GM19238 (cell line): Measurements from ENCODE around the gene STARD13.

ENCODE experiments used
- DNase-seq: peaks from one replicate; pipeline ENCODE4 v3.0.0; 2011; ENCODE audit warnings: low spot score; ENCODE audit not compliant: insufficient read length

Gene STARD13

DNA sequence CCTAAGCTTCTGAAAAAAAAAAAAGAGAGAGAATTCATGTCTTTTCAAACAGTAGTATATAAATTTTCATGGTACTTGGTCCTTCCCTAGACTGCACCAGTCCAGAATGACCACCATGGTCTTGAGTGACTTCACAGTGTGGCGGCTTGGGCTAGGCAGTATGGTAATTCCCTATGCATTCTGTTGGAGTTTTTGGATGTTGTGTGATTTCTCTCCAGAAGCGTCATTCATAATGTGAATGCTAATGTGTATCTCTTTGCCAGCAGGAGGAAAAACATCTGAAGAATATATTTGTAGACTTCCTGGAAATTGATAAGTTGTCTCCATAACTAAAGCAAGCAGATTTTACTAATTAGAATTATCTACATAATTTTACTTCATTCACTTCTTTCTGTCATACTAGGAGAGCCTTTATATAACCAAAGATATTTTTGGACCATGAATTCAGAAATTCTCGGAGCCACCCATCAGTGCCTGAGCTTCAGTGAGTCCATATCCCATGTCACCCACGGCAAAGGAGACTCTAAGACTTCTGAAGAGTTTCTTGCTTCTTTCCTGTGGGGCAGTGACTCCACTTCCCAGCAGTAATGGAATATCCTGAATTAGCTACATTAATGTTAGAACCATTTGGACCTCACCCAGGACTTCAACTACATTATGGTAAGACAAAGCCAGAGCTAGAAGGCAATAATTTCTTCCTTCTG is 8.4 kb downstream of the STARD13 start:
- no peak for DNase-seq

DNA sequence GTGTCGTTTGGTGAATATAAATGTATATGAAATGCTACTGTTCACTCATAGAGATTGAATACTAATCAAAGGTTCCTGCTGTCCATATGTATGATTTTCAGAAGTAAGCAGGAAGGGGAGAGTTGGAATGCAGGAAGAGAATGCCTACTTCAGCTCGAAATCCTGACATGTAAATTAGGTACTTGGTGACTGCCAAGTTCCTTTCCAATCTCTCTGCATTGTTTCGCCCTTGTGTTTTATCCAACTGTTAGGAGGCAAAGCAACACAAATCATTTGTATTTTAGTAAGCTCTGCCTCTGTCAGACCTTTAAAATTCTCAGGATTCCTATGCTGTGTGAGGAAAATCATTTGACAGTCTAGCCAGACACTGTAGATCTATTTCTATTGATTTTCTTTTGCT is 9.0 kb downstream of the STARD13 start:
- no peak for DNase-seq

DNA sequence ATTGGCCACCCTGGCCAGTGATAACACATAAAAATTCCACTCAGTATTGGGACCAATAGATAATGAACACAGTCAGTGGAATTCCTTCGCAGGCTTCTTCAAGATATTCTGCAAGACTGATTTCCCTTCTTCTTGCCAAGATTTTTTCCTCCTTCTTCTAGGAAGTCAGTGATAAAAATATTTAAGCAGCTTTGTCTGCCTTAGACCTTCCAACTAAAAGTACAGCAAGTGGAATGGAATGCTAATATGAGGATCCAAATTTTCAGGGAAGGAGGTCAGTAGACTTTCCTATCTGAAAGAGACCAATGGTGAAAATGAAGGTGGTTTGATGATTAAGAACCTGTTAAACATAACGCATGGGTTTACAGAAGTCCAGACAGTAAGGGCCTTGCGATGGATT is 9.6 kb downstream of the STARD13 start:
- DNase-seq = no peak

DNA sequence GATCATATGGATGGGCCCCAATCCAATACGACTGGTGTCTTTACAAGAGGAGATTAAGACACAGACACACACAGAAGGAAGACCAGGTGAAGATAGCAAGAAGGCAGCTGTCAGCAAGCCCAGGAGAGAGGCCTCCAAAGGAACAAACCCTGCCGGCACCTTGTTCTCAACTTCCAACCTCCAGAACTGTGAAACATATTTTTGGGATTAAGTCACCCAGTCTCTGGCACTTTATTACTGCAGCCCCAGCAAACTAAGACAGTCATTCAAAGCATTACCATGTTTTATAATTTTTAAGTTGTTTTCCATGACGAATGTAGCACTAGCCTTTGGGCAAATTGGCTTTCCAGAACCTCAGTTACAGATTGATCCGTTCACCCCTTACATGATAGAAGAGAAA is 11.3 kb downstream of the STARD13 start:
- DNase-seq = no peak

DNA sequence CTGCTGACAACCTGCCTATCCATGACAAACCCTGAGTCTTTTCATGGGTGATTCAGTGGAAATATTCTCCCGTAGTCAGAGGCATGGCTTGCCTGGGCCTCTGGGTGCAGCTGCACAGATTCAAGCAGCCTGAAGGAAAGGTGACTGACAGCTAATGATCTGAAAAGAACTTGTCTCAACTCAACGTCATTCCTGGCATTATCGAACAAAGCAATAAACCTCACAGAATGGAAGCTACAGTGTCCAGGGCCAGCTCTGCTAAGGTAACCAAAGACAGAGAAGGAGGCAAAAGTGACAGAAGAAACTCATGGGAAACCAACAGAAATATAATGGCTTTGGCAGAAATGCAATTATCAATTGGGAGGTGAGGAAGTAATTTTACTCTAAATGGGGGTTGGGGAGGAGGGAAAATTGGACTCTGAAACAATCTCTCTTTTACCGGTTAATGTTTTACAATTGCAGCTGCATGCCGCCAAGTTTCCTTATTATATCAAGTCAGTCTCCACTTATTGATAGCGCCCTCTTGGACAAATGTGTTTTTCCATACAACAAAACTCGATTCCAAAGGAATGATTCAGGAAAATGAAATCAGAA is 12.9 kb downstream of the STARD13 start:
- DNase-seq = no peak

DNA sequence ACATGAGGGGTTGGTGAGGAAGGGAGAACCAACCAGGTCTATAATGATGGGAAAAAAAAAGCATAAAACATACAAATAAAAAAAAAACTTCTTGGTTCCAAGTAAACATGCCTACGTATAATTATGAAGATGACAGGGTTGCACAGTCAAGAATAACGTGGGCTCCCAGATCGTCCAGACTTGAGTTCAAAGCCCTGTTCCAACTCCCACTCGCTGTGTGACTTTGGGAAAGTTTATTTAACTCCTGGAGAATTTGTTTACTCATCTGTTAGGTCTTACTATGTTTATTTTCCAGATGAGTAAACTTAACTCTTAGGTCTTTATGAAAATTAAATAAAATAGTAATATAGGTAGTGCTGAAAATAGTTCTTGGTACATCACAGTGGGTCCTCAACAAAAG is 13.8 kb downstream of the STARD13 start:
- no peak for DNase-seq

DNA sequence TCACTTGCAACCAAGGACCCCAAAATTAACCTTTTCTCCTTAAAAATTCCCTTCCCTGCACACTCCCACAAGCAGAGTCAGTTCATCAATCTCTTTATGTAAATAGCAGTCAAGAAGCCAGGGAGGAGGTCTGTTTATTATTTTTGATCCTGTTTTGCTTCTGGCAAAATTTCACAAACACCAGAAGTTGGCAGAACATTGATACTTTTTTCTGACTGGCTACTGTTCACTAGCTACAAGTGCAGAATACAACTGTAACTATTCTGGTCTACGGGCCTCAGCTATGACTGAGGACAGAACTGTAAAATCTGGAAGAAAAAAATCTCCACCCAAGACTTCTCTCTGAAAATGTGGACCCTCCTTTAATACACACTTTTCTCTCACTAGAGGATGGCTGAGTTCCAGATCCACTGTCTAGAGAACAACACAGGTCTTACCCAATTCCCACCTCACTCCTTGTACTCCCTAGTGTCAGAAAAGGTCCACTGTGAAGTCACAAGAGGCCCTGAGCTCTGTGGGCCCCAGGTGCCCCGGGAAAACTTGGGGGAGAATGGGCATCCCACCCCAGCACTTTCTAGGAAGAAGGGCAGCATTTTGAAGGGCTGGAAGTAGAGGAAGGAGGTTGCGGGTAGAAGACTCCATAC is 14.5 kb downstream of the STARD13 start:
- no peak for DNase-seq

DNA sequence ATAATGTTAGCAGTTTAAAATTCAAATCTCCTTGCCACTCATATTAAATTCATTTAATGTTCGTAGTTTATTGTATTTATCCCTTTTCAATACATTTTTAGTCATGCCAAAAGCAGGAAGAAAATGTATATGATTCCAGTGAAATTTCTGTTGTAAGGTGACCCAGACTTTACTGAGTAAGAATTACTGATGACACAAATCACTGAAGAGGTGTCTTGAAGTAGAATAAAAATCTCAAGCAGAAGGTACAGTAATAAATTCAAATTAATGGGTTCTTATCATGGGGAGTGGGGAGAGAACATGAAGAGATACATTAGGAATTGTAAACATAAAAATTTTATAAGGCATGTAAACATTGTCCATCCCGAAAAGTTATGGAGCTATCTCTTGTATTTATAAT is 19.9 kb downstream of the STARD13 start:
- no peak for DNase-seq

DNA sequence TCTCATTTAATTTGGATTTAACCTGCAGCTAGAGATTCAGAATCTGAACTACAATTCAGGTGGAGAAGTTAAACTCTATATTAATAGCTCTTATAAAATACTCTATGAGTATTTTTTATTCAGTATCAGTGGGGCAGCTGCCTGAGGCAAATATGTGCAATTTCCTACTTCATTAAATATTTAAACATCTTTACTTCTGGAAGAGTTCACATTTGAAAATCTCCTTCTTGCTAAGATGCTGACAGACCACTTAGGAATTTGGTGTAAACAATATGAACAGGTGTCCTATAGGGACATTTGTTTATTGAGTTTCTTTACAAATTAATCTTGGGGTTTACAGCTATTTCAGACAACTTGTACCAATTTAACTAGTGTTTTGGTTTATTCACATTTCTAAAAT is 20.4 kb downstream of the STARD13 start:
- no peak for DNase-seq

DNA sequence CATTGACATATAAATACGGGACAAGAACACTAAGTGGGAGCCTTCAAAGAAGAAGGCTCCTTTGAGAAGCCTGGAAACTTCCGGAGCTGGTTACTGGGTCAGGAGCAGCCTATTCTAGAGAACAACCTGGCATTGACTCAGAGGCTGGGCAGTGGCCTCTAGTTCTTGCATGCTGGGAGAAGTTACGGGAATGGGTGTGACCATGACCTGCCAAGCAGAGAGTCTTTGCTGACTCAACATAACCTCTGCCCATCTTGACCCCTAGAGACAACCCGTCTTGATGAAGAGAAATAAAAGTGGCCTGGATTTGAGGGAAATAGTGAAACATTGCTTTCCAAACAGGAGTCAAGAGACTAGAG is 21.0 kb downstream of the STARD13 start:
- no peak for DNase-seq

DNA sequence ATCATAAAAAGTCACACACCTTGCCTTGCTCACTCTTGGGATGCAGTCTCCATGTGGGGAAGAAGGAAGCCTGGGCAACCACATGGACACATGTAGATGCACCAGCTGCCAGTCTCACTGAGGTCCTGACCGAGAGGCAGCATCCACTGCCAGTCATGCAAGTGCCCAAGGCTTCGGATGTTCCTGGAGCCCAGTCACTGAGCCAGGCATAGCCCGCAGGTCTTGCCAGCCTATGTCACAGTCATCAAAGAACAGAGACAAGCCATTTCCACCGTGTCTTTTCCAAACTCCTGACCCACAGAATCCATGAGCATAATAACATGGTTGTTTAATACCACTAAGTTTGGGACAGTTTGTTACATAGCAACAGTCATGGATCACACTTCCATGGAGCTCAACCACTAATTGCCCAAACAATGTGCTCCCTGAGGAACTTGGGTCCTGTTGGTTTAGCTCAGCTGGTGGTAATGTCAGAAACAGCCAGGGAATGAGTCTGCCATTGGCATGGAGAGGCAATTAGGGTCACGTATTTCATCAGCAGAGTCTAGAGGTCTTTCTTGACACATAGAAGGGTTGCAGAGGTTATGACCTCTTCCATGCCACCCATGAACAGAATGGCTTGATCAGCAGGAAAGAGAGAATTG is 21.5 kb downstream of the STARD13 start:
- no peak for DNase-seq

DNA sequence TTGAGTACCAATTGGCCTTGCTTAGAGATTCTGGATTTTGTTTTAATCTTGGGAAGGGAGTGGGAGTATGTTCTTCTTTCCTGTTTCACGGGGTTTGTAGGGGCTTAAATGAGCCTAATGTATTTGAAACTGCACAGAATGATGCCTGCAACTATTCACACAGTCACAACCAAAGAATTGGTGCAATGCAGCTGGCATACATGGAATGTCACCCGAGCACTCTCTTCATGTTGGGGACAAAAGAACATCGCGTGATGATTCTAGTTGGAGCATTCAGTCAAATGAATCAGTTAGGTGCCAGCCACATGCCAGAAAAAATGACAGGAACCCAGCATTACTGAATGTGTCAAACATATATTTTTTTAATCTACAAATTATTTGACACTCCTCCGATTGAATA is 22.1 kb downstream of the STARD13 start:
- no peak for DNase-seq

DNA sequence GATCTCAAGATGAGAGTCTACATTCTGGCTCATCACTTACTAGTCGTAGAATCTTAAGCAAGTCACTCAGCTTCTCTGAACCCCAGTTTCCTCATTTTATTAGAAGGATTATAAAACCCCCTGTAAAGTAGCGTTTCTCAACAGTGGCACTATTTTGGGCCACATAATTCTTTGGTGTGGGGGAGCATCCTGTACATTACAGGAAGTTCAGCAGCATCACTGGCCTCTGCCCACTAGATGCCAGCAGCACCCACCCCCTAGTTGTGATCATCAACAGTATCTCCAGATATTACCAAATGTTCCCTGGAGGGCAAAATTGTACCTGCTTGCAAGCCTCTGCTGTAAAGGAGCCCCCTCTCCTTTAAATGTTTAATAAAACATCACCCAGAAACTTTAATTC is 22.6 kb downstream of the STARD13 start:
- no peak for DNase-seq

DNA sequence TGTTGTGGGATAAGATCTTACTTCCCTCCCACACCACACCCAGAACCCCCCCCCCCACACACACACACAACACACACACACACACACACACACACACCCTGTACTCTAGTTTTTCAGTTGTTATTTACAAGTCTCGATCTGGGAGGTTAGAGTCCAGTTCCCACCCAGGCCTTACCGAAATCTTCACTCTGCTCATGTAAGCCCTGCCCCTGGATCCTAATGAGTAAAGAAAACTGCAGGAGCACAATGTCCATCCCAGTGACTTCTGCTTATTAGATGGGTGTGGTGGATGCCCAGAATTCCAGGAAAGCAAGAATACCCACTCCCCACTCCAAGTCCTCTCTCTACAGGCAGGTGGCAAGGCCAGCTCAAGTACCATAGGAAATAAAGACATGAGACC is 23.0 kb downstream of the STARD13 start:
- no peak for DNase-seq

DNA sequence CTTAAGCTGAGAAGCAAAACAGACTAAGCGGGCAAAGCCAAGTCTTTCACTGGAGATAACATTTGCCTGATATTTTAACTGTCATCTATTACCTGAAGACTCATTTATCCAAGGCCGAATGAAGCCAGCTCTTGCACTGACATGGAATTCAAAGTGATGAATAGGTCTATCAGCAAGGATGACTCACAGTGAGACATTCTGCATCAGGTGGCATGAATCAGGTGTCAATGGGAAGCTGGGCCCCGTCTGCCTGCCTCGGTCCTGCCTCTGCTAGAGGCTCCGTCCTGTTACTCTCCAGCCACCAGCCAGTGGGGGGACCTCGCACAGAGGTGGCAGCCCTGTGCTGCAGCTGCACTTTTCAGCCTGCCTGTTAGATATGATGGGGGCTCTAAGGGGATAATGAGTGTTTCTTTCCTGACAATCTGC is 23.5 kb downstream of the STARD13 start:
- no peak for DNase-seq

DNA sequence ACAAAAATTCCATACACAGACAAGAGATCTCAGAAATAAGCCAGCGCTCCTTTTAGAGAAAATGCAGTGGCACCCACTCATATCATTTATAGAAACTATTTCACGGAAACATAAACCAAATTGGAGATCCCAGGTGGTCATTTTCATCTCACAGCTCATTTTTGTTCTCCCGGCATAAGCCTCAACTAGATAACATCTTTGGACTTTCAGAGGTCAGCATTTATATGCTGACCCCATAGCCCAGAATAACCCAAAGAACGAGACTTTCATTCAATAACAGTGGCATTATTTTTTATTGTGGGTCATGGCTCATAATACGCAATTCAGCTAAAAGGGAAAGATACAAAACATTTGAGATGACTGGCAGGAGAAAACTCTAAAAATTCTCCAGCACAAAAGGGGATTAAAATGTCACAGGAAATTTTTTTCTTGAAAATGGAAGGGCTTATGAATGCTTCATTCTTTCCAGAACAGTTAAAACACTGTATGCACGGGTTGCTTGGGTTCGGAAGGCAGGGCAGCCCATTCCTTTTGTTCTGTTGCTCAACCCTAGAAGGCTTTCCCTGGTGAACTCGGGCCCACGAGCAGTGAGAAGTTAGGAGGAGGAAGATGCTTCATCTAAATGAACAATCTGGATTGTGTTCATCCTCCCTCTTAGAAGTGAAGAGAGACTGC is 24.0 kb downstream of the STARD13 start:
- no peak for DNase-seq

DNA sequence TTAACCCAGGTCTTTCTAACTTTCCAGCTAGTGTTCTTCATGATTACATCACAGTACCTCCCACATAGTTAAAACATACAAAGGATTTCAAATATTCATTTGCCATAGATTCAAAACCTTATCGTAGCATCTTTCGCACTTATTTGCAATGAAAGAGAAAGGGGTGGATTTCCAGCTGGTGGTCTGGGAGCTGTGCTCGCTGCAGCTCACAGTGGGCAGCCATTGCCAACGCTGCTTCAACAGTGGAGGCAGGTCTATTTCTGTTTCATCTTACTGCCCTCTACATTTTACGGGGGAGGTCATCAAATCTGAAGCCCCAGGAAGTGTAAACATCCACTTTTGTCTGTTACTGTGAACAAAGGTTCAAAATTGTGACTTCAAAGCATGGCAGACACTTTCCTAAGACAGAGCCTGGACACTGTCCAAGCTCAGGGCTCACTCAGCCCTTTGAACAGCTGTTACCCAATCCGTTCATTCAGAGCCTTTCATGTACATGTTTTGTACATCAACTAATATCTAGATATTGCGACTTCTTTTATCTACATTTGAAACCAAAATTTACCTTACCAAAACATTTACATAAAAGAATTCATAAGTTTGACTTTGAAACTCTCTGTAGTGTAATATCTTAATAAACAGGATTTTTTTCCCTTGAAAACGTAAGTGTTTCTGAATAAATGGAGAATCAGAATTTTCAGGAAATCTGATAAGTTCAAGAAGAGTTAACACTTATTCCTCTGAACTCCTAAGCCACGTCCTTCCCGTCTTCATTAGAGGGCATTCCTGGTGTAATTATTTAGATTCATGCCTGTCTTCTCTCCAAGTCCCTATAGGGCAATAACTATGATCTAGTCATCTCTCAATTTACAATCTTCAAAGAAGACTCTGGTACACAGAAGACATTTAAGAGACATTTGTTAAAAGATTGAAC is 25.1 kb downstream of the STARD13 start:
- no peak for DNase-seq

DNA sequence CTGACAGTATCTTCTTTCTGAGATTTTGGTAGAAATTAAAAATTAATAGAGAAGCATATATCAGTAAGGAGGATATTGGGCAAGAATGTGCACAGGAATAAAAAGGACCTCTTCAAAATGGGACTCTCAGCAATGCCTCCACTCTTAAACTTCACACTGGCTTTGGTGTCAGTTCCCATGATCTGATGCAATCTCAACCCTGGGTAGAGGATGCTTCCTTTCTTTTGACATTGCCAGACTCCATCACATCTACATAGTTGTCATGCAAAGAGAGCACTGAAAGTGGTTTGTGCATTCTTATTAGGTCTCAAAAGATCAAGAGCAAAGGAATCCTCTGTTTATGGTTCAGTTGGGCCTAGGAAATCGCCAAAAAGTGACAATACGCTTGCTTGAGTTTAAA is 26.3 kb downstream of the STARD13 start:
- DNase-seq = no peak

DNA sequence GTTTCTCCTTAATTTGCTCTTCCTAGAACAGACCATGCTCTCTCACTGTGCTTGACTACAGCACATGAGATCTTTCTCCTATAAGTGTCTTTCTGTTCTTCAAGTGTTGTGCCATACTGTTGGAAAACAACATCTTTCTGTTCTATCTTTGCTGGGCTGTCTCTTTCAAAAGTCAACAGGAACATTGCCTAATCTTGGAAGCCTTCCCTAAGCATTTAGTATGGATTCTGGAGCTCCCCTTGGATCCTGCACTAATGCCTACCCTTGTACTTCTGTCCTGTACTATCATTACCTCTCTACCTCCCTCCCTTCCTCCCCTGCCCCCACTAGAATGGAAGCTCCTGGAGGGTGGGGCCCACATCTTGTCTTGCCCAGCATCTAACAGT is 26.8 kb downstream of the STARD13 start:
- no peak for DNase-seq

DNA sequence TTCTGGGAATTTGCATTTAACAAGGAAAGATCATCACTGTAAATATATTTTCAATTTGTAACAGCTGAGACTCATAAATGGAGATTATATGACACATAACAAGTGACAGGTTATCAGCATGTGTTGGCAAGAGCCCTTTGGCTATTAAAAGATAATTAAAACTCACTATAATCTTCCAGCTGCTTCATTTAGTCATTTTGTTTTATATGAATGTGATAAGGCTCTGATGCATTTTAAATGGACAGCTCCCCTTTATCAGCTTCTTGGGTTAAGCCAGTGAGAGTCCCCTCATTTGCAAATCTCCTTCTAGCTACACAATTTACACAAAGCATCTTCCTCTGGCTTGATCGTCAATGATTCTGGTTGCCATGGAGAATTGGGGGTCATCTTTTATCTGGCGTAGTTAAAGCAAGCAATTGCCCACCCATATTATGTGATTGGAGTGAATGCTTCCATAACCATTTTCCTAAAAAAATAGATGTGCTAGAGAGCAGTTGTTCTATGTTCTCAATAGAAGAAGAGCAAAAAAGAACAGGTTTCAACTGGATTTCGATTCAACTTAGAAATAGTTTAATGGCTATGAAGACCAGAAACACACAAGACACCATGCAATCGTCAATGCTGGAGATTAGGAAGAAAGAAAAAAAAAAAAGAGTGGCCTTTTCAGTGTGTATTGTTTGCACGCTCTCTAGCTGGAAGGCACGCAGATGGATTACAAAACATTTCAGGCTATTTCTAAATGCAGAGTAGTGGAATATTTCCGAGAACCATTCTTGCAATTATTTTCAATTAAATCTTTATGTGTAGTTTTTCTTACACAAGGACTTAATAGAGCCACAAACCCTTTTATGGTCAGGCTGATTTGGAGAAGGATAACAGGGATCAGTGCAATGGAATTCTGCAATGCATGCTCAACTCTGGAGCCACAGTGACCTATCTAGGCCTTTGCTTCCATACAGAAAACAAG is 27.4 kb downstream of the STARD13 start:
- DNase-seq = no peak
